Epidermal melanocyte (primary cell): ENCODE measurements around the gene ARMC8.
"Not testable (repeated sequence)": the region's sequence is repeated elsewhere in the genome, so short reads cannot be mapped to it uniquely, and the experiment has no call there.

Source experiments
- DNase-seq: peaks from one replicate; pipeline ENCODE4 v3.0.0; 2011; ENCODE audit warnings: low spot score; ENCODE audit not compliant: insufficient read length

ARMC8 gene

GRCh38 chr3:138187296-138188012 lies at the start of gene ARMC8:
Gene ARMC8, plus strand, starts transcription at chr3:138187301. Its CDS starts 254 bp downstream, at chr3:138187555.
- DNase-seq: peak; percentile 97

GRCh38 chr3:138137861-138138260 lies 49.2 kb upstream of the ARMC8 start:
- no peak for DNase-seq

- DNase-seq: no peak
Measured at GRCh38 chr3:138139691-138140090, 47.4 kb upstream of the ARMC8 start.

- no peak for DNase-seq
Measured at GRCh38 chr3:138140940-138141339, 46.2 kb upstream of the ARMC8 start.

- not testable (repeated sequence) for DNase-seq
Measured at GRCh38 chr3:138142181-138142580, 44.9 kb upstream of the ARMC8 start.

GRCh38 chr3:138148503-138148902 lies 38.6 kb upstream of the ARMC8 start:
- DNase-seq: no peak

GRCh38 chr3:138154534-138154933 lies 32.6 kb upstream of the ARMC8 start:
- DNase-seq: no peak

- no peak for DNase-seq
Measured at GRCh38 chr3:138157743-138158142, 29.4 kb upstream of the ARMC8 start.

- no peak for DNase-seq
Measured at GRCh38 chr3:138165061-138165460, 22.0 kb upstream of the ARMC8 start.

- no peak for DNase-seq
Measured at GRCh38 chr3:138172625-138173024, 14.5 kb upstream of the ARMC8 start.

- DNase-seq: no peak
Measured at GRCh38 chr3:138173769-138174420, 13.2 kb upstream of the ARMC8 start.

- DNase-seq: peak; percentile 66
Measured at GRCh38 chr3:138174421-138175131, 12.5 kb upstream of the ARMC8 start, which contains the start of gene DBR1. Gene DBR1, minus strand, starts transcription at chr3:138174921. Its CDS starts 126 bp downstream, at chr3:138174795.

- DNase-seq: no peak
Measured at GRCh38 chr3:138180375-138181029, 6.6 kb upstream of the ARMC8 start.

- no peak for DNase-seq
Measured at GRCh38 chr3:138184994-138185393, 2.1 kb upstream of the ARMC8 start.

GRCh38 chr3:138186221-138186620 lies 880 bp upstream of the ARMC8 start:
- DNase-seq: no peak

- peak; percentile 27 for DNase-seq
Measured at GRCh38 chr3:138186803-138187295, 252 bp upstream of the ARMC8 start.

GRCh38 chr3:138188013-138188730 lies 1.1 kb downstream of the ARMC8 start:
- no peak for DNase-seq

GRCh38 chr3:138195481-138195880 lies 8.4 kb downstream of the ARMC8 start:
- peak; percentile 26 for DNase-seq

GRCh38 chr3:138196023-138196422 lies 8.9 kb downstream of the ARMC8 start:
- DNase-seq: no peak

- DNase-seq: no peak
Measured at GRCh38 chr3:138197058-138197457, 10.0 kb downstream of the ARMC8 start.

- no peak for DNase-seq
Measured at GRCh38 chr3:138197524-138197923, 10.4 kb downstream of the ARMC8 start.
